ENCODE data around the gene OBP2A. TPM values are rescaled to one million over a fixed set of nuclear protein-coding genes. Genes with fewer than 3 reads are reported as not detected.
"Not testable (repeated sequence)": the region's sequence is repeated elsewhere in the genome, so short reads cannot be mapped to it uniquely, and the experiment has no call there.

The OBP2A gene
- polyA plus RNA-seq, 4 donors = 0.29 to 0.33 TPM; not detected in 2

- DNase-seq (ENCODE audit: low read depth in 4 of 4, low spot score in 3 of 4) = no peak
Measured at GRCh38 chr9:135508211-135508820, 37.6 kb upstream of the OBP2A start.

GRCh38 chr9:135509458-135509857, 36.5 kb upstream of the OBP2A start:
- no peak for DNase-seq (ENCODE audit: low read depth in 4 of 4, low spot score in 3 of 4)

DNA sequence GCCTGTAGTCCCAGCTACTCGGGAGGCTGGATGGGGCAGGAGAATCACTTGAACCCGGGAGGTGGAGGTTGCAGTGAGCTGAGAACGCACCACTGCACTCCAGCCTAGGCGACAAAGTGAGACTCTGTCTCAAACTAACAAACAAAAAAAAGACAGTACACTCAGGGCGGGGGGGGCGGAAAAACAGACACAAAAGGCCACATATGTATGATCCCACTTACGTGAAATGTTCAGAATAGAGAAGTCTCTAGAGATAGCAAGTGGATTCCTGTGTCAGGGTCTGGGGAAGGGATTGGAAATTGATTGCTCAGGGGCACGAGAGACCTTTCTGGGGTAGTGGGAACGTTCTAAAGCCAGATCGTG, 33.7 kb upstream of the OBP2A start:
- DNase-seq (ENCODE audit: low read depth in 4 of 4, low spot score in 3 of 4) = no peak

DNA sequence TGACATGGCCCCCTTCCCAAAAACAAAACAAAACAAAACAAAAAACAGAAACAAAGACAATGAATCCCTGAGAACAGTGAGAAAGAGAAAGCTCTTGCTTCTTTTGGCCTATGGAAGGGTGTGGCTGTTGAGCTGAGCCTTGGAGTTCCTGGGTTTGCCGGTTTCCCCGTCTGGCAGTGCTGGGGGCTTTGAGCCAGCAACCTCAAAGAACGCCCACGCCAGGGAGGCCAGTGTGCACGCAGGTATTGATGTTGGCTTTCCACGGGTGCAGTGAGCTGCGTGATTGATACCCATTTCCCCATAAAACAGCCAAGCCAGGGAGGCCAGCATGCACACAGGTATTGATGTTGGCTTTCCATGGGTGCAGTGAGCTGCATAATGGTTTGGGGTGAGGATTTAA, 33.0 kb upstream of the OBP2A start:
- DNase-seq (ENCODE audit: low read depth in 4 of 4, low spot score in 3 of 4) = no peak

- no peak for DNase-seq (ENCODE audit: low read depth in 4 of 4, low spot score in 3 of 4)
Measured at GRCh38 chr9:135513351-135513846, 32.5 kb upstream of the OBP2A start.

- DNase-seq (ENCODE audit: low read depth in 4 of 4, low spot score in 3 of 4) = not testable (repeated sequence)
Measured at GRCh38 chr9:135513906-135514305, 32.0 kb upstream of the OBP2A start.

DNA sequence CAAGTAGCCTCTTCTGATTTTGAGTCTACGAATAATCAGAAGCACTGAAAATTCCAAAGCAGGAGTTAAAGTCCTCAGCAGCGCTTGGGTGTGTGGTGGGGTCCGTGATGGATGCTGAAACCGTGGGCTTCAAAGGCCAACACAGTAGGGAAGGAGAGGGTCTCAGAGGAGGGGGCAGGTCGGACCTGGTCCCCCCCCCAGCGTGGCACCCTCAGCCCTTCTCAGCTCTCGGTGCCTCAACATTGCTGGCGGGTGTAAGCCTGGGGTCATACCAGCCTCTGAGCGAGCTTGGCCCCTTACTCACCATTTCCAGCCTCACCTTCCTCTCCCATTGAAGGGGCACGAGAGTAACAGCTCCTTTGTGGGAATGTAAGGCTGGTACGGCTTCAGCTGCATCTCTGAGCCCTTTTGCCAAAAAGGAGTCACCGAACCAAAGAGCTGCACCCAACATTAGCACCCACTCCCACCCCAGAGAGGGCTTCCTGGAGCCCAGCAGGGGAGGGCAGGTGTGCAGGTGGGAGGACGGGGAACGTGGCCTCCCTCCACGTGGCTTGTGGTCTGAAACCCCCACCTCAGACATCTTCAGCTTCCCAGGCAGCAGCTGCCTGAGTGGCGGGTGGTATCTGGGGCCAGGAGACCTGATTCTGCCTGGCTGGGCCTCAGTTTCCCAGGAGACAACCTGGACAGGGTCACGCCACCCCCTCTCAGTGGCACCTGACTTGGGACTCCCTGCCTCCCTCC, 31.4 kb upstream of the OBP2A start:
- DNase-seq (ENCODE audit: low read depth in 4 of 4, low spot score in 3 of 4) = no peak

- no peak for DNase-seq (ENCODE audit: low read depth in 4 of 4, low spot score in 3 of 4)
Measured at GRCh38 chr9:135515083-135515951, 30.6 kb upstream of the OBP2A start.

DNA sequence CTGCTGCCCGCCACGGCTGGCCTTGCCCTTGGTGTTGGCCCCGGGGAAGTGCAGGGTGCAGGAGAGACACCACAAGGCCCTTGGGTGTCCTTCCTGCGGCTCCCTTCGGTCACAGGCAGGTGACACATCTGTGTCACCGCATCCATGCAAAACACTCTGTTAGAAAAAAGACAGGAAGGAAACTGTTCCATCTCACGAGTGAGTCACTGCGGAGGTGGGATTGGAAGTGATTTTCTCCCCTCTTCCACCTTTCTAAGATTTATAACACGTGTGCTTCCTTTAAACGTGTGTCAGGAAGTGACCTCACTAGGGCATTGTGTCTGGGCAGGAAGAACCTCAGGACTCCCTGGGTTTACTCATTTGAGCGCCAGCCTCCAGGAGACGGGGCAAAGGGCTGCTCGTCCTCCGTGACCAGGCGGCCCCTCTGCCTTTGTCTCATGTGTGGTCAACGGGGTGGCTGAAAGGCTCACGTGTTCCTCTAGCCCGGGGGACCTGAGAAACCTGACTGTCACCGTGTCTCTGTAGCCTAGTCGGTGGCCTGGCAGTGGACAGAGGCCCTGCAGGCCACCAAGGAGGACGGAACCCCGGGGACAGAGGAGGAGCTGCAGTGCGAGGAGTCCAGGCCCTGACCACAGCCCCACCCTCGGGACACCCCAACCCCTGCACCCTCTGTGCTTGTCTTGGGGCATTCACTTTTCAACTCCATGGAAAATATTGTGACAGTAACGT, 29.6 kb upstream of the OBP2A start:
- DNase-seq (ENCODE audit: low read depth in 4 of 4, low spot score in 3 of 4) = no peak

- no peak for DNase-seq (ENCODE audit: low read depth in 4 of 4, low spot score in 3 of 4)
Measured at GRCh38 chr9:135517407-135517822, 28.5 kb upstream of the OBP2A start.

DNA sequence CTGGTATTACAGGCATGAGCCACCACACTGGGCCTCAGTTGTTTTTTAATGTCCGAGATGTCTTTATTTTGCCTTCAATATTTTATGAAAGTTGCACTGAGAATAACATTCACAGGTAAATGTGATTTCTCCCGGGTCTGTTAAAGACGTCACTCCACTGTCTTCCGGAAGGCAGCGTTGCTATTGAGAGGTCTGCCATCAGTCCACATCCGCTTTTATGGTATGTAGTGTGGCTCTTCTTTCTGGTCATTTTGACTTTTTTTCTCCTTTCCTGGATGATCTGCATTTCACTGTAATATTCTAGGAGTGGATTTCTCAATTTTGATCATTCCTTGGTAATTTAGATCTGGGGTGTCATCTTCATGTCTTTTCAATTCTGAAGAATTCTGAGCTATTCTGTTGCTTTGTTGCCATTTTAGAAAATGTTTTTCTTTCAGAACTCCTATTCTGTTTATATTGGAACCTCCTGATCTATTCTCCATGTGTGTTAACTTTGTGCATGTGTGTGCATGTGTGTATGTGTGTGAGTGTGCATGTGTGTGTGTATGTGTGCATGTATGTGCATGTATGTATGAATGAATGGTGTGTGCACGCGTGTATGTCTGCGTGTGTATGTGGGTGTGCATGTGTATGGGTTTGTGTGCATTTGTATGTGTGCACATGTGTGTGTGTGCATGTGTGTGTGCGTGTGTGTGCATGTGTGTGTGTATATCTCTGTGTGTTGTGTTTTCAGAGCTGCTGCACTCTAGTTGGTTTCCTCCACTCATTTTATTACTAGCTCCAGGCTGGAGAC, 26.6 kb upstream of the OBP2A start:
- no peak for DNase-seq (ENCODE audit: low read depth in 4 of 4, low spot score in 3 of 4)

- no peak for DNase-seq (ENCODE audit: low read depth in 4 of 4, low spot score in 3 of 4)
Measured at GRCh38 chr9:135520916-135521607, 24.9 kb upstream of the OBP2A start, which contains the start of gene LCN1. TSS of gene LCN1 (plus strand) at chr9:135521440. CDS start at chr9:135521498, 58 bp downstream.

- no peak for DNase-seq (ENCODE audit: low read depth in 4 of 4, low spot score in 3 of 4)
Measured at GRCh38 chr9:135521608-135522095, 24.3 kb upstream of the OBP2A start.

DNA sequence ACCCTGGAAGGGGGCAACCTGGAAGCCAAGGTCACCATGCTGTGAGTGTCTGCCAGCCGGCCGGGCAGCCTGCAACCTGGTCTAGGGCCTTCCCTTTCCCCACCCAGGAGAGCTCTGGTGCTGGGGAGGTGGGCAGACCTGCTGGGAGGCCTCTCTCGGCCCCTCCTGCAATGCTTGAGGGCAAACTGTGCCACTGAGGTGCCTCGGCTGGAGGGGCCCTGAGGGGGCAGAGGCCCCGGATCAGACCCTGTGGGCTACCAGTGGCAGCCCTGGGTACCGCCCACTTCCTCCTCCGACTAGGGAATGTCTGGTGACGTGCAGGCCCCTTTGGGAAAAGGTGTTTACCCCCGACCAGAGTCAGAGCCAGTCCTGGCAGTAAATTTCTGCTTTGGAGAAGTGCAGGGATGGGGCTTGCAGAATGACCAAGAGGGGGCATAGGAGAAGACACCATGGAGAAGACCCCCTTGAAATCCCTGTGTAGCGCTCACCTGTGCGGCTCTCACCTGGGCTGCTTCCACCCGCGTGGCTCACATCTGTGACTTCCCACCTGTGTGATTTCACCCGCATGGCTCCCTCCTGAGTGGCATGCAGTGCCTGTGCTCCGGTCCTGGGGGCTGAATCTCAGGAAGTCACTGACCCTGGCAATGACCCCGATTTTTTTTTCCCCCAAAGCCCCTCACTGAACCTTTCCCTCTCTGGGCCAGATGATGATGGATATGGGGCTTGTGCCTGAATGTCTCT, 23.6 kb upstream of the OBP2A start:
- no peak for DNase-seq (ENCODE audit: low read depth in 4 of 4, low spot score in 3 of 4)

GRCh38 chr9:135522931-135523330, 23.0 kb upstream of the OBP2A start:
- no peak for DNase-seq (ENCODE audit: low read depth in 4 of 4, low spot score in 3 of 4)

GRCh38 chr9:135523521-135524129, 22.3 kb upstream of the OBP2A start:
- no peak for DNase-seq (ENCODE audit: low read depth in 4 of 4, low spot score in 3 of 4)

GRCh38 chr9:135524130-135524861, 21.6 kb upstream of the OBP2A start:
- DNase-seq (ENCODE audit: low read depth in 4 of 4, low spot score in 3 of 4) = no peak
